ENCODE measurements around the gene NCOA1.
"Not testable (repeated sequence)": the region's sequence is repeated elsewhere in the genome, so short reads cannot be mapped to it uniquely, and the experiment has no call there.

GRCh38 chr2:24678066-24678465 lies 187.0 kb downstream of the NCOA1 start:
- not testable (repeated sequence) for TF ChIP-seq CTCF, POLR2A (IDR thresholded peaks at IDR 0.05)

All from vagina (tissue), 2 donors.